Gastroesophageal sphincter (tissue), 4 donors: ENCODE data around the gene TBC1D4. TPM values are rescaled to one million over a fixed set of nuclear protein-coding genes. Genes with fewer than 3 reads are reported as not detected.

Experiments
- ATAC-seq: fragments of 150-250 bp; one replicate; pipeline ENCODE4 v1.9.1; 2016; ENCODE audit warnings: mild to moderate bottlenecking, moderate library complexity
- H3K27ac ChIP-seq, 4 donors: fragments of 200-600 bp; sonication (generic) in 3 of 4; 1 replicate in 3 of 4; 2 replicates in 1 of 4; pipeline ENCODE4 v1.5.1; 2016 to 2019
- H3K27me3 ChIP-seq: fragments of 200-600 bp; sonication (generic); one replicate; pipeline ENCODE4 v1.5.1; 2019
- H3K36me3 ChIP-seq, 2 donors: fragments of 200-600 bp; sonication (generic); one replicate each; pipeline ENCODE4 v1.5.1; 2019; ENCODE audit warnings: control low read depth in 1 of 2
- H3K4me1 ChIP-seq, 3 donors: fragments of 200-600 bp; sonication (generic); 1 replicate in 2 of 3; 2 replicates in 1 of 3; pipeline ENCODE4 v1.5.1; 2016 to 2019; ENCODE audit warnings: control low read depth in 2 of 3
- H3K4me3 ChIP-seq, 2 donors: fragments of 200-600 bp; sonication (generic); one replicate each; pipeline ENCODE4 v1.5.1; 2019; ENCODE audit warnings: mild to moderate bottlenecking in 1 of 2, moderate library complexity in 1 of 2
- H3K9me3 ChIP-seq, 3 donors: fragments of 200-600 bp; sonication (generic); one replicate each; pipeline ENCODE4 v1.5.1; 2017 to 2019; ENCODE audit warnings: control low read depth in 2 of 3
- EP300 ChIP-seq: sonication (generic); formaldehyde crosslinking; IDR thresholded peaks from one replicate; pipeline ENCODE4 v1.6.1; 2017; ENCODE audit warnings: antibody characterized with exemption, mild to moderate bottlenecking
- POLR2A ChIP-seq, 2 donors: fragments of 450-650 bp; IDR thresholded peaks; one replicate each; pipeline ENCODE4 v1.6.1; 2017; ENCODE audit warnings: antibody characterized with exemption in 2 of 2, mild to moderate bottlenecking in 2 of 2, moderate library complexity in 1 of 2
- POLR2AphosphoS5 ChIP-seq: sonication (generic); formaldehyde crosslinking; IDR thresholded peaks from one replicate; pipeline ENCODE4 v1.6.1; 2017; ENCODE audit warnings: antibody characterized with exemption
- WGBS, 2 donors: methylation state at CpG; one replicate each; pipeline ENCODE4 v1.1.5; 2018; ENCODE audit warnings: low coverage in 1 of 2; 5-methylcytosine and 5-hydroxymethylcytosine counted together
- total RNA-seq, 4 donors: library from RNA; depleted of rRNA; stranded (reverse); fragments of >200 nt; gene quantifications; one replicate each; pipeline ENCODE4 v1.1.0, GENCODE V29; 2016
- TF ChIP-seq, protein P1 (sequence below), 4 experiments: fragments of 200-600 bp in 2 of 4; fragments of 450-650 bp in 2 of 4; sonication (generic) in 1 of 4; IDR thresholded peaks; one replicate each; pipeline ENCODE4 v1.5.1; 2017 to 2019; ENCODE audit warnings: antibody characterized with exemption in 4 of 4, mild to moderate bottlenecking in 2 of 4, moderate library complexity in 2 of 4

The TBC1D4 gene
- total RNA-seq, 4 donors from 2014 or later: 12.8 to 28.0 (median 22.4) TPM

DNA sequence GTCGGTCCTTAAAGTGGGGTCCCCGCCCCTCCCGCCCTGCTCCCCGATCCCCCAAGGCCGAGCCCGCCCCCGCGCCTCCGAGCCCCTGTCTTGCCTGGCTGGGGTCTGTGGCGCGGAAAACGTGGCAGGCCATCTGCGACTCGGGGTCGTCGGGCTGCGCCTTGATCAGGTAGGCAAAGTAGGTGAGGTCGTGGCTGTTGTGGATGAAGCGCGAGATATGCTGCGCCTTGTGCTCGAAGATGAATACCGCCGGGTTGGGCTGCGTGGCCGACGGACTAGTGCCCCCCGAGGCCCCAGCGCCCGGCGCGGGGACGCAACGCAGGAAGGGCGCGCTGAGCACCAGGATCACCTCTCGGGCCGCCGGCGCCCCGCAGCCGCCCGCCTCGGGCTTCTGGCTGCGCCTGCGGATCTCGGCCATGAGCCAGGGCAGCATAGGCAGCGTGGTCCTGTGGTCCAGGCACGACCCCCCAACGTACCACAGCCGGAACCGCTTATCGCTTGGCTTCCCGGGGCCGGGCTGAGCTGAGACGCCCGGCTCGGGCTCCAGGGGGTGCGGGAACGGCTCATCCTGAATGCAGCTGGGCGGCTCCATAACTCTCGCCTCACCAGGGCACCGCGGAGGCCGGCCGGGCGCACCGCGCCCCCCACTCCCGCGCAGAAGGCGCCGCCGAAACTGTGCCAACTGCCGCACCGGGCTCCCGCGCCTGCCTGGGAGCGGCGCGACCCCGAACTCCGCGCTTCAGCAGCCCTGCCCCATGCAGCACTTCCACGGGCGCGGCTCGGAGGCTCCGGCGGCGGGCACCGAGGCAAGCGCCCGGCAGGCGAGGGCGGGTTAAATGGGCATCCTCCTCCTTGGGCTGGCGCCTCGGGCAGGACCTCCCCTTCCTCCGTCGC is 546 bp downstream of the TBC1D4 start:
- H3K9me3 ChIP-seq: no peaks in the 10 kb centered on the region
- peaks cover 0 to 52% (median 3%) of the 10 kb centered on the region in 3 donors for H3K4me1 ChIP-seq
- H3K27ac ChIP-seq: peak overlapping the region; percentile 2 to 84 (median 80)
- WGBS, 2 donors: no CpG with 5 or more reads among the region's 100 CpGs
- TF ChIP-seq POLR2A (IDR thresholded peaks at IDR 0.05) (no peak), POLR2AphosphoS5 (no peak), EP300 (no peak)
- TF ChIP-seq, protein P1, sequence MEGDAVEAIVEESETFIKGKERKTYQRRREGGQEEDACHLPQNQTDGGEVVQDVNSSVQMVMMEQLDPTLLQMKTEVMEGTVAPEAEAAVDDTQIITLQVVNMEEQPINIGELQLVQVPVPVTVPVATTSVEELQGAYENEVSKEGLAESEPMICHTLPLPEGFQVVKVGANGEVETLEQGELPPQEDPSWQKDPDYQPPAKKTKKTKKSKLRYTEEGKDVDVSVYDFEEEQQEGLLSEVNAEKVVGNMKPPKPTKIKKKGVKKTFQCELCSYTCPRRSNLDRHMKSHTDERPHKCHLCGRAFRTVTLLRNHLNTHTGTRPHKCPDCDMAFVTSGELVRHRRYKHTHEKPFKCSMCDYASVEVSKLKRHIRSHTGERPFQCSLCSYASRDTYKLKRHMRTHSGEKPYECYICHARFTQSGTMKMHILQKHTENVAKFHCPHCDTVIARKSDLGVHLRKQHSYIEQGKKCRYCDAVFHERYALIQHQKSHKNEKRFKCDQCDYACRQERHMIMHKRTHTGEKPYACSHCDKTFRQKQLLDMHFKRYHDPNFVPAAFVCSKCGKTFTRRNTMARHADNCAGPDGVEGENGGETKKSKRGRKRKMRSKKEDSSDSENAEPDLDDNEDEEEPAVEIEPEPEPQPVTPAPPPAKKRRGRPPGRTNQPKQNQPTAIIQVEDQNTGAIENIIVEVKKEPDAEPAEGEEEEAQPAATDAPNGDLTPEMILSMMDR (IDR thresholded peaks at IDR 0.05): no peak
- H3K36me3 ChIP-seq: no peaks in the 10 kb centered on the region
- peak overlapping the region; percentile 79 to 93 for H3K4me3 ChIP-seq
- no peaks in the 10 kb centered on the region for H3K27me3 ChIP-seq
- ATAC-seq: peak; percentile 28

DNA sequence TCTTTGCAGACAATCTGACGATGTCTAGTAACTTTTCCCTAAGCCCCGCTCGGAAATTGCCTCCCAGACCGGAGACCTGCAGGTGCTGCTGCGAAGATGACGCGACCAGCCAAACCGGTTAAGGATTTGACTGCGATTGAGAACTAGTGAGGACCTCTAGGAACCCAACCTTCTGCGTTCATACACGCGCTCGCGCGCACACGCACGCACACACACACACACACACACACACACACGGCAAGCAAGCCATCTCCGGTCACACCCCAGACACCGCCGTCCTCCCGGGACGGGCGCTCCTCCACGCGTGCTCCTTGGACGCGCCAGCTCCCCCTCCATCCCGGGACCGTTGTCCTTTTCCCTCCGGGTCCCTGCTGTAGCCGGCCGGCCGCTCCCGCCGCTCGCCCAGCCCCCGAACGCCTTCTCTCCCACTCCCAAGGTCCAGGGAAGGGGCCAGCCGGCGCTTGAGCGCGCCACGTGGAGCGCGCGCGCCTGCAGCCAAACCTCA is 1.2 kb downstream of the TBC1D4 start:
- H3K27ac ChIP-seq: peak overlapping the region in 3 of 4 donors; percentile 77 to 84 (median 83)
- H3K9me3 ChIP-seq: no peaks in the 10 kb centered on the region
- peaks cover 0 to 55% (median 3%) of the 10 kb centered on the region in 3 donors for H3K4me1 ChIP-seq
- no peaks in the 10 kb centered on the region for H3K36me3 ChIP-seq
- ATAC-seq: peak; percentile 15
- peak overlapping the region; percentile 79 to 93 for H3K4me3 ChIP-seq
- TF ChIP-seq EP300 (no peak), POLR2AphosphoS5 (no peak), POLR2A (IDR thresholded peaks at IDR 0.05) (no peak)
- TF ChIP-seq, protein P1 (IDR thresholded peaks at IDR 0.05): no peak
- no peaks in the 10 kb centered on the region for H3K27me3 ChIP-seq
- WGBS, 2 donors: 0 to 2% methylated on average over 4 of the region's 48 CpGs

DNA sequence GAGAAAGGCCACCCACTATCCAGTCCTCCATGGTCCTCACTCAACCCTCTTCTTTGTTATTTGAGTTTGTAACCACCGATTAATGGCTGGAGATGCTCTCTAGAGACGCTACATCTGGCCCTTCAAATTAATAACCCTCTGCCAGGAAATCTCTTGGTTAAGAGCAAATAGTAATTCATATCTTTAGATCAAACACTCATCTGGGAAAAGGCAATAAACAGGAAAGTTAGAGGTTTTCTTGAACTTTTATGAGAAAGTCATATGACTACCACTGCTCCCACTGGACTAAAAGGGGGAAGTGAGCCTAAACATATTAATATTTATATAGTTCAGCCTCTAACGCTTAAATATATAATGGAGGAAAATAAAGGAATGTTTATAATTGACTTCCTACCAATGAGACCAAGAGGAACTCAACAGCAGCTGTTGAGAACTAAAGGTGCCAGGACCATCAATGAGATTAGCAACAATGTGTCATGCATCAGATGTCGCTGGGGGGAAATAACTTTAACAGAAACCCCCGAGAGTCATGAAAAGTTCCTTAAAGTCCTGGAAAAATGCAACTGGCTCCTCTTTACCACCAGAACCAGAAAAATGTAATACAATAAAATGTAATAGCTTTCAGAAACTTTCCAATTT is 2.7 kb downstream of the TBC1D4 start:
- 65 to 91% methylated on average over 5 of the region's 5 CpGs for WGBS, 2 donors
- Histone ChIP-seq H3K4me3 (no peak overlapping the region), H3K4me1 (peaks cover 0 to 55% (median 3%) of the 10 kb centered on the region in 3 donors), H3K27ac (no peak overlapping the region), H3K9me3 (no peaks in the 10 kb centered on the region), H3K27me3 (no peaks in the 10 kb centered on the region), H3K36me3 (no peaks in the 10 kb centered on the region)
- TF ChIP-seq, protein P1 (IDR thresholded peaks at IDR 0.05): no peak
- TF ChIP-seq POLR2A (IDR thresholded peaks at IDR 0.05): no peak
- no peak for ATAC-seq

GRCh38 chr13:75478659-75479058 is 3.3 kb downstream of the TBC1D4 start:
- H3K9me3 ChIP-seq: no peaks in the 10 kb centered on the region
- 89 to 91% methylated on average over 3 to 4 of the region's 4 CpGs for WGBS, 2 donors
- H3K36me3 ChIP-seq: no peaks in the 10 kb centered on the region
- TF ChIP-seq POLR2AphosphoS5: no peak
- TF ChIP-seq POLR2A (IDR thresholded peaks at IDR 0.05): no peak
- TF ChIP-seq, protein P1 (IDR thresholded peaks at IDR 0.05): no peak
- no peak for TF ChIP-seq EP300
- H3K27ac ChIP-seq: no peak overlapping the region
- H3K27me3 ChIP-seq: no peaks in the 10 kb centered on the region
- no peak for ATAC-seq
- H3K4me1 ChIP-seq: peaks cover 0 to 61% (median 3%) of the 10 kb centered on the region in 3 donors
- no peak overlapping the region for H3K4me3 ChIP-seq
